ENCODE measurements around the gene FAM72A.
"Not testable (repeated sequence)": the region's sequence is repeated elsewhere in the genome, so short reads cannot be mapped to it uniquely, and the experiment has no call there.

DNA sequence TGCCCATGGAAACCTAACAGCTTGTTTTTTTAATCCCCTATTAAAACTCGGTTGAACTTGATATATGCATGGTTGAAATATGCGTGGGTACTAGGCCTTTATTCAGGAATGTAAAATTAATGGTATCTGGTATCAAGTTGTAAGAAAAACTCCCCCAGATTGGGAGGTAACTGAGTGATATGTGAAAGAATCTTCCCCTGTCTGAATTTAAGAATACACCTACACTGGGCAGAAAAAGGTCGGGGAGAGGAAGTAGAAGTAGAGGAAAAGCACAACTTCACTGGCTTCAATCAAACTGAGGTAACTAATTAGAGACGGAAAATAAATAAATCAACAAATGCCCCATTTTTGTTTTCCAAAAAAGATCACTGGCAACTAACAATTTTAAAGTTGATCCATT lies 15.8 kb downstream of the FAM72A start:
- not testable (repeated sequence) for TF ChIP-seq EZH2 (IDR thresholded peaks at IDR 0.05); POLR2AphosphoS5 (IDR thresholded peaks at IDR 0.05; ENCODE audit: borderline replicate concordance, low read depth, low read length); FOXP2 (optimal IDR thresholded peaks at IDR 0.05; ENCODE audit: control extremely low read depth, extremely low read length, insufficient read depth)

Data from SK-N-MC (cell line).